GM18858 (cell line): Measurements from ENCODE around the gene OR6V1.

Experiments used
- ATAC-seq: cut with Tn5 transposase; IDR thresholded peaks from one replicate; pipeline ENCODE4 v1.9.1; 2021; ENCODE audit not compliant: unreplicated experiment

The OR6V1 gene, protein sequence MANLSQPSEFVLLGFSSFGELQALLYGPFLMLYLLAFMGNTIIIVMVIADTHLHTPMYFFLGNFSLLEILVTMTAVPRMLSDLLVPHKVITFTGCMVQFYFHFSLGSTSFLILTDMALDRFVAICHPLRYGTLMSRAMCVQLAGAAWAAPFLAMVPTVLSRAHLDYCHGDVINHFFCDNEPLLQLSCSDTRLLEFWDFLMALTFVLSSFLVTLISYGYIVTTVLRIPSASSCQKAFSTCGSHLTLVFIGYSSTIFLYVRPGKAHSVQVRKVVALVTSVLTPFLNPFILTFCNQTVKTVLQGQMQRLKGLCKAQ

GRCh38 chr7:143052041-143052440, at the start of gene OR6V1:
Gene OR6V1 (plus strand): TSS chr7:143052341. CDS start chr7:143052341, 0 bp downstream.
- no peak for ATAC-seq

- ATAC-seq, result no peak
Measured at GRCh38 chr7:143002898-143003297, 49.2 kb upstream of the OR6V1 start.

- peak; percentile 47 for ATAC-seq
Measured at GRCh38 chr7:143003393-143004051, 48.6 kb upstream of the OR6V1 start.

DNA sequence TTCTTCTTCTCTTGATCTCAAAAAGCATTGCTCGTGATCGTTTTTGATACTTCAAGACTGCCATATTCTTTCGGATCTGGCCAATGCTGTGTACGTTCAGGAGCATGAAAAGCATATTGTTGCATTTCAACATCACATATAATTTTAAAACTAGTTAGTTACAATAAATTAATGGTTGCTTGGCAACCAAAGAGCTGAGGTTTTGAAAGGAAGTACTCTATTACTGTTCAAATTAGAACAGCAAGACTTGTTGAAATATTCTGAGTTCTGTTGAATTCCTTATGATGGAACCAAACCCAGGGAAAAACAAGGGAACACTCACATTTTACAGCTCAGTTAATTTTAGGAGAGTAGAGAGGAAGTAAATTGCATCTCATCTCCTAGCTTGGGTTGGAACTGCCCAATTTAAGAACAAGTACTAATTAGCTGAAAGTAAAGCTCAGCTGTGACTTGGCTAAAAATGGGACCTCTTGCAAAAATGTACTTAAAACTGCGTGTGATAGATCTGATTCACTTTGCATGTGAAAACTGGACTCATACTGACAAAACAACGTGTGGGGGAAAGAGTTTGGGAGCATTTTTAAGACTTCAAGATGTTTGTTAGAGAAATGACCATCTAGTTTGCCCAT, 46.4 kb upstream of the OR6V1 start:
- no peak for ATAC-seq

DNA sequence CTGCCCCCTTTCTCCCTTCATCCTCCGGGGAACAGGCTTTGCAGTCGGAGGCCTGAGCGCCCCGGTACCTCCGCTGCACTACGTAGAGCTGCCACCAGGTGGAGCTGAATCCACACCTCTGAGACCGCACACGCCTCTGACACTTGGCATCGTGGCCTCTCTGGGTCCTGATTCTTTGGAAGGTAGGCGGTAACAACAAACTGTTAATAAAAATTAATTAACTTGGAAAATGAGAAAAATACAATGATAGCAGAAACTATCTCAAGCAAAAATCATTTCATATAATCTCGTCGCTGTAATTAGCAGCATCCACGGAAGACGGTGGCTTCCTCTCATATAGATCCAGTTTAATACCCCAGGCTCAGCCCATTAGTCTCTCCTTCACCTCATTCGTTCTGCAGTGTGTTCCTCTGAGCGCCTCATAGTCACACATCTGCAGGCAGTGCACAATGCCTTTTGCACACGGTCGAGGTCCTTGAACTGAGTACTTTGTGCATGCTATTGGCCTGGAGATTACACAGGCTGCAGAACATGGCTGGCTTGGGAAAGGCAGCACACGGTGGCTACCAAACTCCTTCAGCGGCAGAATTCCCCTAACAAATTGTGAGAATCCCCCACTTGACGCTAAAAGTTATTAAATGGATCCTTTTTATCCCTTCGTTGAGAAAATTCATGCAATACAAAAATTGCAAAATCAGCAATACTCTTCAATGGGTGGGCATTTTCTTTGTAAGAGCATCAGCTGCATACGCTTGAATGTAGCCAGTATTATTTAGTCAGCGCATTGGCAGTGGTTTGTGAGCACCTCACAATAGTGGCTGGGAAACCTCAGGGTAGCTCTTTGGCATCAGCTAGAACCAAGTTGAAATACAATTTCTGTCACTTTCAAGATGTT, 43.9 kb upstream of the OR6V1 start:
- peak; percentile 78 for ATAC-seq

DNA sequence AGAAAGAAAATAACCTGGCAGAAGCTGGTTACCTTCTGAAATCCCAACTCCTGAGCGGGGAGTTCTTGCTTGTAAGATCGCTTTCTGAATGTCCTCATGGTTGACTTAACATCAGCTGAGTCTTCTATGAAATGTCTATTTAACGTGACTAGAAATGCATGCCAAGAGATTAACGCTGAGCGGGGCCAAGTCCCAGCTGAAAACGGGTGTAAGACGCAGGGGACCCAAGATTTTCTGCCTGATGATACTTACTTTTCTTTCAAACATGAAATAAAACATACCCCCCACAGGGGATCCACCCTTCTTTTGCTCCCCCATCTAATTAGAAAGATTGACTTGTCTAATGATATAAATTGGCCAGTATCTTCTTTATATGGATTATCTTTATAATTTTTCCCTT, 40.1 kb upstream of the OR6V1 start:
- ATAC-seq, result no peak

GRCh38 chr7:143012409-143012808, 39.7 kb upstream of the OR6V1 start:
- ATAC-seq, result no peak

- no peak for ATAC-seq
Measured at GRCh38 chr7:143013473-143013872, 38.7 kb upstream of the OR6V1 start.

GRCh38 chr7:143013893-143014292, 38.2 kb upstream of the OR6V1 start:
- no peak for ATAC-seq

DNA sequence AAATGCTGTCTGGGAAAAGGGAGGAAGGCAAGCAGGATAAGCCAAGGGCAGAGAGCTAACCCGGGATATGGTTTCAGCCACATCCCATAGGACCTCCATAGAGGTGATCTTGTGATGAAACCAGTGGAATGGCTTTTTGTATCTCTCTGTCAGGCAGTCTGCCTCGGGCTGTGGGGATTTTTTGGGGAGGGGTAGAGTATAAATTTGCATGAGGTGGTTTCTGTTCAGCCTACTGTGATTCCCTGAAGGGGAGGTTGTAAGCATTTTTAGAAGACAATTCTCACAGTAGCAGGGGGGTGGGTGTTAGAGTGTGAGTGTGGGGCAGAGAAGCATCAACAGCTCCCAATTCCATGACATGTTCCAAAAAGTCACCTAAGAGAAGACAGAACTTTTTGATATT, 37.1 kb upstream of the OR6V1 start:
- ATAC-seq, result peak; percentile 98

DNA sequence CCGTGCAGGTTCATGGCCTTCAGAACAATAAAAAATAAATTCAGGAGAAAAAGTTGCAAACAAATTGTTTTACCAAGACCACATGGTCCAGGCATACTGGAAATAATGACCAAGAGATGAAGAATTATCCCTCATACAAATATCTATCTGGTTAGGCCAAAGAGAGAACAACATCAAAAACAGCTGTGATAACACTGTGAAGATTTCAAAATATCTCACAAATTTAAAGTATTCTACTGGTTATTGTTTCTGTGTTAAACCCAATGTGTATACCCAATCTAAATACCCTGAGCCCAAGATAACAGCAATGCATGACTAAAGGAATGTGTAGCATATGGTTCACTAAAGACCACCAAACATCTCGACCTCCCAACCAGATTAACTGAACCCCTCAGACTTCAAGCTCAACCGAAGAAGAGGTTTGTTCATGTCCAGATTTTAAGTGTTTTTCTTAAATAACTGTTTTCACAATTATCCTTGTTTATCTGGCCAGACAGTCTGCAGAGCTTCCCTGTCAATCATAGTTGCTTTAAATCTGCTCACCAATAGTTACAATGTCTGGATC, 36.1 kb upstream of the OR6V1 start:
- ATAC-seq, result no peak

- no peak for ATAC-seq
Measured at GRCh38 chr7:143016996-143017395, 35.1 kb upstream of the OR6V1 start.

DNA sequence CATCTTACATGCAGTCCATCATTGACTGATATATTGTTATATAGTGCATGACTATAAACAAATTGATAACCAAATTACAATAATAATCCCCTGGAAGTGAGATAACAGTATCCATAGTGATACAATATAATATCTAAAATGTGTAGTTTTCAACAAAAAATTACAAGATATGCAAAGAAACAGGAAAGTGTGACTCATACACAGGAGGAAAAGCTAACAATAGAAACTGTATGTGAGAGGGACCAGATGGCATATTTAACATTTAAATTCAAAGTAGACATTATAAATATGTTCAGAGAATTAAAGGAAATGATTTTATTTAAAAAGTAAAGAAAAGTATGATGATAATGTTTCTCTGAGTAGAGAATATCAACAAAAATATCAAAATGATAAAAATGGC, 33.2 kb upstream of the OR6V1 start:
- no peak for ATAC-seq

DNA sequence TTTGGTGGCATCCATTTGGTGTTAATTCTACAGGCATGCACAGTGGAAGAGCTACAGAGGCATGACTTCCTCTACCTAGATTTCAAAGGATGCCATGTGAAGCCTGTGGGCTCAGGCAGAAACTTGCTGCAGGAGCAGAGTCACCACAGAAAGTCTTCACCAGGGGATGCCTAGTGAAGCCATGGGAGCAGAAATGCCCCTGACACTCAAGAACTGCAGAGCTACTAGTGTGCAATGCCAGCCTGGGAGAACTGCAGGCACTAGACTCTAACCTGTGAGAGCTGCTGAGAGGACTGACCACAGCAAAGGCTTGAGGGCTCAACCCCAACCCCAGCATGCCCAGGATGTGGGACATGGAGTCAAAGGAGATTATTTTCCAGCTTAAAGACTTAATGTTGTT, 29.1 kb upstream of the OR6V1 start:
- no peak for ATAC-seq

DNA sequence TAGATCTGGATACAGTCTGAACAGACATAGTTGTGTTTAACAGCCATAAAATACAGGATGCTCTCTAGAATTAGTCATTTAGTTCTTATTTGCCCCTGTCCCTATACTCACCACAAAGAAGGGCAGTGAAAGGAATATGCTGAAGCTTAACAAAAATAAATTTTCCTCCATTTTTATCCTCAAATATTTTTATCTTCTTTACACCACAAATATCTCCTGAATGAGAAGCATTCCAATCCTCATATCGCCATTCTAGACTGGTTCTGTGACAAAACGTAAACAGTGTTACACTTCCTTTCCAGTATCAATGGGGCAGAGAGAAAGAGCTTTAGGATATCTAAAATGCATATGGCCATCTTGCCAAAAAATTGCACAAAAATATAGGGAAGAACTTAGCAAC, 26.8 kb upstream of the OR6V1 start:
- ATAC-seq, result no peak

DNA sequence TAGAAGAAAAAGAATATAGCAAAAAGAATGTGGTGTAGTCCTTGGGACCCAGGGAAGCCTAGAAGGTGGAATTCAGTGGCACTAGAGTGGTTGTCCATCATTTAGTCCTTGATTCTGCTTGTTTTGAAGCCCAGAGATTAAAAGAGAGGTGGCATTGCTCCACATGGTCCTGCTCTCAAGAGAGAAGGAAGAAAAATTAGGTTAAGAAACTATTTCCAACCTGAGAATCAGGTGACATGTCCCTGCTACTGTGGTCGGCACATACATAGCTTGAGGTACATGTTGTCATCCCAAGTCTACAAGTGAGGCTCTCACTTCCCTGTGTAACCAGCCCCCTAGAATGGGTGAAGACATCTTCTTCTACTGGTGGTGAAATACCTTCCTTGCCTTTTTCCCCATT, 25.1 kb upstream of the OR6V1 start, which contains the start of gene OR9A2:
OR9A2 (minus strand) TSS at position 101 of the 400 bp plus-strand sequence; CDS start at position 101, 0 bp downstream.
- ATAC-seq, result no peak

- ATAC-seq, result no peak
Measured at GRCh38 chr7:143027683-143028082, 24.5 kb upstream of the OR6V1 start.

GRCh38 chr7:143038635-143039034, 13.5 kb upstream of the OR6V1 start:
- no peak for ATAC-seq

DNA sequence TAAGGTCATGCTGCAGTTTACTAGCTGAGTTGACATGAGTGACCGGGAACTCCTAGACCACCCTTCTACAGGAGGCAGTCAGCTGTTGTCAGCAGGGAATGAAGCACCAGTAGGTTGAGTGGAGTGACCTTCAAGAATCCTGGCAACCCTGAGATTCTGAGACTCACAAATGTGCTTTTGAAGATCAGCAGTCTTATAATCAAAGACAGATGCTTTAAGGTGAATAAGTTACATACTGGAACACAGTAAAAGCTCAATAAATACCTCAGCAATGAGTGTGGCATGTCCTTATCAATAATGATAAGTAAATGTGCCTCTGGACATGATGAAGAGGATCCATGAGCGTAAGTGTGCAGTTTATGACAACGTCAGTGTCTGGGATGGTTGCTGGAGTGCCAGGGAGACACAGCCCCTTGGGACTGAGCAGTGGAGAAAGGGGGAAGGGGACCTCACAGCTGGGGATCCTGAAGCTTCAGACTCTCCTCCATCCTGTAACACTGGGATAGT, 11.9 kb upstream of the OR6V1 start:
- no peak for ATAC-seq

DNA sequence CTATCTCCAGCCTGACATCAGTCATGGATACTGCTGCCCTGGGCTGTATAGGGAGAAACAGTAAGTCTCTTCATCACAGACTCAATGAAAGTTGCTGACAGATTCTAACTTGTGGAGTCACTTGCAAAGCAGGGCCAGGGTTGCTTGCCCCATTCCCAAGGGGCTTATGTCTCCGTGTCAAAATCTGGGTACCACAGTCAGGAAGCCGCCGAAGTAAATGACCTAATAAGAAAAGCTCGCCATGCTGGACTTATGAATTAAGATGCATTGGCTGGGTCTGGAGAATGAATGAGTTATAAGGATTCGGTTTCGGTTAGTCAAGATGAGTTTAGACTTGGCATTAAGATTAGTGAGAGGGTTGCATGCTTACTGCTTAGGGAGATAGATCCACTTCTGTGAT, 10.8 kb upstream of the OR6V1 start:
- no peak for ATAC-seq
